Activated T-helper 2 cell treated with anti-CD3 and anti-CD28 coated beads, Interferon-gamma antibody, Interleukin-2, Interleukin-4, amounts not matched to agents 10 μg/mL and 5 μg/mL and 100 μg/mL, durations not matched to agents 14 hours and 24 hours and 36 hours (primary cell): Measurements from ENCODE around the gene BANF2. TPM values are rescaled to one million over a fixed set of nuclear protein-coding genes. Genes with fewer than 3 reads are reported as not detected.
"Not testable (repeated sequence)": the region's sequence is repeated elsewhere in the genome, so short reads cannot be mapped to it uniquely, and the experiment has no call there.

Experiments used
- DNase-seq: peaks from one replicate; pipeline ENCODE4 v3.0.0; 2021; ENCODE audit warnings: low spot score
- H3K27ac Mint-ChIP-seq: one replicate; pipeline ENCODE4 v1.8.0; 2021; ENCODE audit warnings: mixed read lengths
- H3K27me3 Mint-ChIP-seq: one replicate; pipeline ENCODE4 v1.8.0; 2021; ENCODE audit warnings: low read depth, mixed read lengths
- H3K36me3 Mint-ChIP-seq: one replicate; pipeline ENCODE4 v1.8.0; 2021; ENCODE audit warnings: low read depth, mixed read lengths
- H3K4me1 Mint-ChIP-seq: one replicate; pipeline ENCODE4 v1.8.0; 2021; ENCODE audit warnings: low read depth, mixed read lengths
- H3K4me3 Mint-ChIP-seq: one replicate; pipeline ENCODE4 v1.8.0; 2021; ENCODE audit warnings: low read depth, mild to moderate bottlenecking, moderate library complexity, mixed read lengths
- H3K9me3 Mint-ChIP-seq: one replicate; pipeline ENCODE4 v1.8.0; 2021; ENCODE audit warnings: mixed read lengths
- intact Hi-C: fragments of 100-400 bp; cut with micrococcal nuclease; formaldehyde crosslinking; loops from one replicate; pipeline ENCODE4 v1.15.1; 2023
- total RNA-seq: library from RNA; stranded (reverse); gene quantifications from 2 replicates; pipeline ENCODE4 v1.2.3, GENCODE V29; 2022

The BANF2 gene
- total RNA-seq, 1 donor from 2014 or later = not detected

- Mint-ChIP-seq H3K36me3 (peaks cover 56% of the 10 kb centered on the region), H3K27me3 (no peaks in the 10 kb centered on the region), H3K9me3 (peaks cover 6% of the 10 kb centered on the region), H3K4me3 (no peak overlapping the region), H3K27ac (no peak overlapping the region), H3K4me1 (peaks cover 32% of the 10 kb centered on the region)
- intact Hi-C loops = no loop called here
- no peak for DNase-seq
Measured at GRCh38 chr20:17658648-17658993, 41.1 kb upstream of the BANF2 start.

GRCh38 chr20:17659344-17659743, 40.4 kb upstream of the BANF2 start:
- H3K4me3 Mint-ChIP-seq, H3K27me3 Mint-ChIP-seq, intact Hi-C loops, H3K9me3 Mint-ChIP-seq, H3K27ac Mint-ChIP-seq, DNase-seq: not testable (repeated sequence)
- H3K36me3 Mint-ChIP-seq = peaks cover 54% of the 10 kb centered on the region
- peaks cover 39% of the 10 kb centered on the region for H3K4me1 Mint-ChIP-seq

GRCh38 chr20:17659801-17660200, 40.0 kb upstream of the BANF2 start:
- no peak overlapping the region for H3K4me3 Mint-ChIP-seq
- intact Hi-C loops = loop anchor here (5.0 to 10.0 kb wide), 2 partner anchors 125 to 238 kb away; partner anchors contain the start of gene BFSP1
- peaks cover 54% of the 10 kb centered on the region for H3K36me3 Mint-ChIP-seq
- DNase-seq = no peak
- H3K27me3 Mint-ChIP-seq = no peaks in the 10 kb centered on the region
- peaks cover 43% of the 10 kb centered on the region for H3K4me1 Mint-ChIP-seq
- no peak overlapping the region for H3K27ac Mint-ChIP-seq
- H3K9me3 Mint-ChIP-seq = peaks cover 6% of the 10 kb centered on the region

GRCh38 chr20:17660667-17661066, 39.1 kb upstream of the BANF2 start:
- no peak for DNase-seq
- H3K27ac Mint-ChIP-seq = peak overlapping the region; percentile 31
- no peaks in the 10 kb centered on the region for H3K27me3 Mint-ChIP-seq
- peaks cover 6% of the 10 kb centered on the region for H3K9me3 Mint-ChIP-seq
- peaks cover 54% of the 10 kb centered on the region for H3K36me3 Mint-ChIP-seq
- no peak overlapping the region for H3K4me3 Mint-ChIP-seq
- peaks cover 48% of the 10 kb centered on the region for H3K4me1 Mint-ChIP-seq
- intact Hi-C loops = loop anchor here (5.0 to 10.0 kb wide), 2 partner anchors 126 to 237 kb away; partner anchors contain the start of gene BFSP1

GRCh38 chr20:17661121-17661744, 38.5 kb upstream of the BANF2 start:
- Mint-ChIP-seq H3K9me3 (peaks cover 6% of the 10 kb centered on the region), H3K36me3 (peaks cover 53% of the 10 kb centered on the region), H3K4me1 (peaks cover 52% of the 10 kb centered on the region), H3K27ac (no peak overlapping the region), H3K27me3 (no peaks in the 10 kb centered on the region), H3K4me3 (no peak overlapping the region)
- no peak for DNase-seq
- intact Hi-C loops = loop anchor here (5.0 to 10.0 kb wide), 2 partner anchors 126 to 236 kb away; partner anchors contain the start of gene BFSP1

GRCh38 chr20:17662333-17663039, 37.3 kb upstream of the BANF2 start:
- DNase-seq = no peak
- no peaks in the 10 kb centered on the region for H3K27me3 Mint-ChIP-seq
- intact Hi-C loops = loop anchor here (5.0 to 10.0 kb wide), 2 partner anchors 128 to 235 kb away; partner anchors contain the start of gene BFSP1
- H3K4me3 Mint-ChIP-seq = no peak overlapping the region
- peaks cover 6% of the 10 kb centered on the region for H3K9me3 Mint-ChIP-seq
- H3K36me3 Mint-ChIP-seq = peaks cover 46% of the 10 kb centered on the region
- peak overlapping the region; percentile 61 for H3K27ac Mint-ChIP-seq
- H3K4me1 Mint-ChIP-seq = peaks cover 60% of the 10 kb centered on the region

GRCh38 chr20:17663040-17663399, 36.7 kb upstream of the BANF2 start:
- peaks cover 6% of the 10 kb centered on the region for H3K9me3 Mint-ChIP-seq
- no peaks in the 10 kb centered on the region for H3K27me3 Mint-ChIP-seq
- H3K4me3 Mint-ChIP-seq = no peak overlapping the region
- peaks cover 46% of the 10 kb centered on the region for H3K36me3 Mint-ChIP-seq
- H3K27ac Mint-ChIP-seq = no peak overlapping the region
- intact Hi-C loops = loop anchor here (5.0 to 10.0 kb wide), 2 partner anchors 128 to 234 kb away; partner anchors contain the start of gene BFSP1
- no peak for DNase-seq
- H3K4me1 Mint-ChIP-seq = peaks cover 59% of the 10 kb centered on the region

GRCh38 chr20:17663486-17663885, 36.3 kb upstream of the BANF2 start:
- peaks cover 46% of the 10 kb centered on the region for H3K36me3 Mint-ChIP-seq
- no peaks in the 10 kb centered on the region for H3K27me3 Mint-ChIP-seq
- H3K4me3 Mint-ChIP-seq = no peak overlapping the region
- peaks cover 60% of the 10 kb centered on the region for H3K4me1 Mint-ChIP-seq
- intact Hi-C loops = loop anchor here (5.0 to 10.0 kb wide), 2 partner anchors 129 to 234 kb away; partner anchors contain the start of gene BFSP1
- no peak overlapping the region for H3K27ac Mint-ChIP-seq
- DNase-seq = no peak
- peaks cover 6% of the 10 kb centered on the region for H3K9me3 Mint-ChIP-seq

GRCh38 chr20:17664025-17664633, 35.6 kb upstream of the BANF2 start:
- no peaks in the 10 kb centered on the region for H3K27me3 Mint-ChIP-seq
- H3K9me3 Mint-ChIP-seq = peaks cover 6% of the 10 kb centered on the region
- intact Hi-C loops = loop anchor here (2.0 to 10.0 kb wide), 4 partner anchors 15 to 233 kb away; partner anchors contain the start of gene BFSP1
- H3K36me3 Mint-ChIP-seq = peaks cover 47% of the 10 kb centered on the region
- DNase-seq = no peak
- peaks cover 62% of the 10 kb centered on the region for H3K4me1 Mint-ChIP-seq
- peak overlapping the region; percentile 26 for H3K4me3 Mint-ChIP-seq
- H3K27ac Mint-ChIP-seq = peak overlapping the region; percentile 72

- no peak for DNase-seq
- H3K4me1 Mint-ChIP-seq = peaks cover 63% of the 10 kb centered on the region
Measured at GRCh38 chr20:17665756-17666155, 34.0 kb upstream of the BANF2 start.

GRCh38 chr20:17666481-17666880, 33.3 kb upstream of the BANF2 start:
- H3K4me3 Mint-ChIP-seq = no peak overlapping the region
- no peaks in the 10 kb centered on the region for H3K9me3 Mint-ChIP-seq
- peaks cover 39% of the 10 kb centered on the region for H3K36me3 Mint-ChIP-seq
- intact Hi-C loops = loop anchor here (5.0 to 10.0 kb wide), 3 partner anchors 104 to 326 kb away; partner anchors contain the start of gene BFSP1
- H3K27ac Mint-ChIP-seq = no peak overlapping the region
- H3K27me3 Mint-ChIP-seq = no peaks in the 10 kb centered on the region
- peaks cover 68% of the 10 kb centered on the region for H3K4me1 Mint-ChIP-seq
- no peak for DNase-seq

More at GRCh38 chr20:17665756-17666155, 34.0 kb upstream of the BANF2 start:
- H3K4me3 Mint-ChIP-seq = no peak overlapping the region
- intact Hi-C loops = loop anchor here (2.0 to 10.0 kb wide), 5 partner anchors 13 to 327 kb away; partner anchors contain the start of gene BFSP1
- peak overlapping the region; percentile 61 for H3K27ac Mint-ChIP-seq
- H3K36me3 Mint-ChIP-seq = peaks cover 37% of the 10 kb centered on the region
- no peaks in the 10 kb centered on the region for H3K27me3 Mint-ChIP-seq
- H3K9me3 Mint-ChIP-seq = no peaks in the 10 kb centered on the region

- Mint-ChIP-seq H3K4me3 (no peak overlapping the region), H3K27ac (no peak overlapping the region), H3K4me1 (peaks cover 63% of the 10 kb centered on the region), H3K9me3 (no peaks in the 10 kb centered on the region), H3K36me3 (peaks cover 33% of the 10 kb centered on the region), H3K27me3 (no peaks in the 10 kb centered on the region)
- no peak for DNase-seq
- intact Hi-C loops = loop anchor here (5.0 to 10.0 kb wide), 3 partner anchors 105 to 325 kb away; partner anchors contain the start of gene BFSP1
Measured at GRCh38 chr20:17667445-17667844, 32.3 kb upstream of the BANF2 start.
